HepG2 (cell line): ENCODE measurements around the gene ZKSCAN2. TPM values are rescaled to one million over a fixed set of nuclear protein-coding genes. Genes with fewer than 3 reads are reported as not detected.

Experiments used
- ATAC-seq: fragments of 200-7000 bp; cut with Tn5 transposase; 3 replicates; pipeline ENCODE4 v1.9.1; 2020; ENCODE audit warnings: mild to moderate bottlenecking, moderate library complexity
- BruUV-seq: library from RNA; stranded (reverse); fragments of 400-500 nt; replicated peaks from 2 replicates; lab custom pipeline; 2021; lab: Mats Ljungman, UMichigan
- CTCF ChIA-PET: fragments of 300-600 bp; formaldehyde crosslinking; extraction: SDS; loops from one replicate; lab custom pipeline; 2021; ENCODE audit warnings: low total read pairs, inconsistent platforms, low intra/inter-chr PET ratio; lab: Yijun Ruan, JAX
- POLR2A ChIA-PET: fragments of 350-600 bp; sonication (Branson Sonifier 250); formaldehyde crosslinking; loops from one replicate; lab custom pipeline; 2020; ENCODE audit warnings: antibody characterized with exemption, inconsistent platforms; lab: Yijun Ruan, JAX
- DNase-seq: peaks from one replicate; pipeline ENCODE4 v3.0.0-alpha.2; 2015; ENCODE audit warnings: low spot score
- FAIRE-seq: peaks from 3 replicates; lab custom pipeline; 2011; peaks lifted over from hg19 to GRCh38; lab: Jason Lieb, UNC
- H2AFZ ChIP-seq: one replicate; pipeline ENCODE4 v1.6.1; 2011; ENCODE audit warnings: low read length, inconsistent platforms
- H3K27ac ChIP-seq: fragments of 300-600 bp; 3 replicates; pipeline ENCODE4 v1.8.0; 2011; ENCODE audit warnings: mixed run types, mild to moderate bottlenecking, mixed read lengths, low read length, inconsistent platforms; ENCODE audit not compliant: insufficient read depth; ENCODE audit errors: extremely low read length
- H3K27me3 ChIP-seq, 2 experiments: fragments of 200-600 bp in 1 of 2; 2 replicates in 1 of 2; 3 replicates in 1 of 2; pipeline versions ENCODE4 v1.6.0 to v1.8.0; 2011; ENCODE audit warnings: low read length in 2 of 2, mild to moderate bottlenecking in 2 of 2, moderate library complexity in 2 of 2, inconsistent platforms in 1 of 2; ENCODE audit not compliant: insufficient read depth in 2 of 2, control insufficient read depth in 1 of 2
- H3K36me3 ChIP-seq, 2 experiments: fragments of 200-600 bp in 1 of 2; replicated peaks in 1 of 2; 2 replicates in 1 of 2; 3 replicates in 1 of 2; pipeline versions ENCODE4 v1.5.1 to v1.8.0; 2011; ENCODE audit warnings: low read length in 2 of 2, inconsistent platforms in 1 of 2; ENCODE audit not compliant: insufficient read depth in 2 of 2, control insufficient read depth in 1 of 2
- H3K4me1 ChIP-seq: 2 replicates; pipeline ENCODE4 v1.5.1; 2012; ENCODE audit warnings: low read length, inconsistent platforms; ENCODE audit not compliant: insufficient read depth
- H3K4me2 ChIP-seq: 2 replicates; pipeline ENCODE4 v1.6.0; 2011; ENCODE audit warnings: low read depth, low read length, inconsistent platforms
- H3K4me3 ChIP-seq, 3 experiments: fragments of 200-600 bp in 1 of 3; sonication (generic), shearing (Covaris generic) in 1 of 3; replicated peaks in 1 of 3; 2 replicates each; pipeline ENCODE4 v1.5.1; 2011 to 2016; ENCODE audit warnings: low read length in 3 of 3, inconsistent platforms in 2 of 3, low read depth in 2 of 3, mild to moderate bottlenecking in 2 of 3, control low read depth in 1 of 3, mixed read lengths in 1 of 3; ENCODE audit not compliant: insufficient read depth in 1 of 3
- H3K79me2 ChIP-seq: one replicate; pipeline ENCODE4 v1.6.1; 2011; ENCODE audit warnings: low read length, inconsistent platforms; ENCODE audit not compliant: insufficient read depth
- H3K9ac ChIP-seq: 2 replicates; pipeline ENCODE4 v1.6.0; 2011; ENCODE audit warnings: mild to moderate bottlenecking, low read depth, low read length, inconsistent platforms; ENCODE audit not compliant: insufficient read depth
- H3K9me3 ChIP-seq: 2 replicates; pipeline ENCODE4 v1.5.1; 2012; ENCODE audit warnings: mild to moderate bottlenecking, low read length
- H4K20me1 ChIP-seq: 2 replicates; pipeline ENCODE4 v1.6.0; 2011; ENCODE audit warnings: inconsistent platforms, mild to moderate bottlenecking, low read length, moderate library complexity; ENCODE audit not compliant: insufficient read depth
- AGO1 ChIP-seq: fragments of 200-400 bp; formaldehyde crosslinking; IDR thresholded peaks from 2 replicates; pipeline ENCODE4 v1.6.1; 2017; ENCODE audit warnings: mild to moderate bottlenecking, low read depth, low read length, moderate library complexity; ENCODE audit not compliant: poor library complexity, severe bottlenecking
- ARID2 ChIP-seq: sonication (generic); formaldehyde crosslinking; IDR thresholded peaks from 2 replicates; pipeline ENCODE4 v1.8.1; 2022; ENCODE audit warnings: mild to moderate bottlenecking, missing genetic modification reagents, borderline replicate concordance
- IKZF5 ChIP-seq: IDR thresholded peaks from 2 replicates; pipeline ENCODE4 v1.6.1; 2018; ENCODE audit warnings: missing genetic modification reagents, mild to moderate bottlenecking, missing compliant biosample characterization
- NCOA5 ChIP-seq: sonication (generic); formaldehyde crosslinking; IDR thresholded peaks from 2 replicates; pipeline ENCODE4 v1.4.0; 2020; ENCODE audit warnings: missing genetic modification reagents
- REPIN1 ChIP-seq: sonication (generic); formaldehyde crosslinking; IDR thresholded peaks from 2 replicates; pipeline ENCODE4 v1.8.0; 2022; ENCODE audit warnings: missing genetic modification reagents, low read depth, mild to moderate bottlenecking, borderline replicate concordance
- RFXANK ChIP-seq: IDR thresholded peaks from 2 replicates; pipeline ENCODE4 v1.6.1; 2016
- SRF ChIP-seq: IDR thresholded peaks from 2 replicates; pipeline ENCODE4 v1.6.1; 2011; ENCODE audit warnings: mild to moderate bottlenecking, low read depth, low read length, moderate library complexity
- ZNF792 ChIP-seq: IDR thresholded peaks from 2 replicates; pipeline ENCODE4 v1.6.1; 2016
- WGBS: methylation state at CpG from one replicate; pipeline ENCODE4 v1.1.6; 2017; ENCODE audit warnings: low lambda C conversion rate; 5-methylcytosine and 5-hydroxymethylcytosine counted together
- in situ Hi-C: cut with HindIII; loops from 2 replicates; pipeline ENCODE4 v1.10.0; 2017; ENCODE audit warnings: low pct_unique_long_range_greater_than_20kb; ENCODE audit not compliant: extremely low pct_ligation_motif_present
- intact Hi-C: fragments of 100-400 bp; cut with micrococcal nuclease; formaldehyde crosslinking; loops from one replicate; pipeline ENCODE4 v1.10.0; 2022; ENCODE audit not compliant: unreplicated experiment
- polyA plus RNA-seq, 8 experiments: library from polyadenylated mRNA; depleted of rRNA in 3 of 8; stranded (reverse) in 7 of 8; unstranded in 1 of 8; fragments of >200 nt; fragmentation: Illumina TruSeq in 4 of 8; extraction: Trizol in 4 of 8; gene quantifications; 2 replicates each; pipeline versions ENCODE4 v1.2.1 to v1.2.3, GENCODE V29; 2011 to 2016; ENCODE audit warnings: low read depth in 4 of 8, missing spikeins in 1 of 8, mixed read lengths in 1 of 8; ENCODE audit not compliant: insufficient read depth in 1 of 8
- total RNA-seq, 5 experiments: library from RNA; depleted of rRNA; stranded (reverse); fragments of >200 nt; fragmentation: Illumina TruSeq; extraction: Trizol; gene quantifications; 2 replicates each; pipeline ENCODE4 v1.2.3, GENCODE V29; 2016; ENCODE audit warnings: low read depth in 1 of 5
- TF ChIP-seq, protein P1 (sequence below): sonication (generic); formaldehyde crosslinking; IDR thresholded peaks from 2 replicates; pipeline ENCODE4 v1.9.0; 2022; ENCODE audit warnings: missing genetic modification reagents, mild to moderate bottlenecking, borderline replicate concordance
- TF ChIP-seq, protein P2 (sequence below): sonication (generic); formaldehyde crosslinking; IDR thresholded peaks from 2 replicates; pipeline ENCODE4 v1.8.0; 2022; ENCODE audit warnings: missing genetic modification reagents, mild to moderate bottlenecking, inconsistent platforms, borderline replicate concordance
- TF ChIP-seq, protein P3 (sequence below): sonication (generic); formaldehyde crosslinking; IDR thresholded peaks from 2 replicates; pipeline ENCODE4 v1.5.1; 2020; ENCODE audit warnings: mild to moderate bottlenecking, missing genetic modification reagents, borderline replicate concordance

The ZKSCAN2 gene
- total and polyA plus RNA-seq, 2 of the 13 experiments (the other 11 are each of a cell fraction or from before 2014, with no cell fraction given): 4.2 to 11.1 TPM

- Histone ChIP-seq H3K79me2 (no peaks in the 10 kb centered on the region), H3K27me3 (no peaks in the 10 kb centered on the region), H3K9ac (no peak overlapping the region), H3K9me3 (no peaks in the 10 kb centered on the region), H4K20me1 (no peaks in the 10 kb centered on the region), H3K4me2 (peak overlapping the region; percentile 82; the same call in 1 of the 2 replicates), H3K27ac (no peak overlapping the region), H3K4me1 (peaks cover 60% of the 10 kb centered on the region), H2AFZ (no peak overlapping the region), H3K4me3 (no peak overlapping the region; a peak in 1 of 6 replicates), H3K36me3 (no peaks in the 10 kb centered on the region)
- in situ Hi-C loops: loop anchor here (5.0 kb wide), 2 partner anchors 83 to 168 kb away; no protein-coding TSS in a partner anchor
- no peak for FAIRE-seq
- no peak for DNase-seq
- ChIA-PET CTCF (interaction anchor here (0.6 to 2.2 kb wide), 6 partner anchors 53 to 1060 kb away, joined by 3 to 48 read pairs (median 3); no protein-coding TSS in a partner anchor), POLR2A (interaction anchor here (0.7 to 1.4 kb wide), 7 partner anchors 11 to 176 kb away, joined by 3 to 13 read pairs (median 3); no protein-coding TSS in a partner anchor)
- BruUV-seq: no TSS peak
- ATAC-seq: no peak
- WGBS: 75% methylated on average over 7 of the region's 7 CpGs
- intact Hi-C loops: loop anchor here (1.0 to 2.0 kb wide), 3 partner anchors 48 to 170 kb away; no protein-coding TSS in a partner anchor
- TF ChIP-seq RFXANK (CRISPR knock-in tag) (no peak), AGO1 (no peak), ARID2 (CRISPR knock-in tag) (no peak), IKZF5 (CRISPR knock-in tag) (0 out of 2 replicates have a peak, but pooled peaks have one; percentile 8), REPIN1 (no peak), NCOA5 (no peak), ZNF792 (CRISPR knock-in tag) (no peak), SRF (no peak)
- TF ChIP-seq, protein P1, sequence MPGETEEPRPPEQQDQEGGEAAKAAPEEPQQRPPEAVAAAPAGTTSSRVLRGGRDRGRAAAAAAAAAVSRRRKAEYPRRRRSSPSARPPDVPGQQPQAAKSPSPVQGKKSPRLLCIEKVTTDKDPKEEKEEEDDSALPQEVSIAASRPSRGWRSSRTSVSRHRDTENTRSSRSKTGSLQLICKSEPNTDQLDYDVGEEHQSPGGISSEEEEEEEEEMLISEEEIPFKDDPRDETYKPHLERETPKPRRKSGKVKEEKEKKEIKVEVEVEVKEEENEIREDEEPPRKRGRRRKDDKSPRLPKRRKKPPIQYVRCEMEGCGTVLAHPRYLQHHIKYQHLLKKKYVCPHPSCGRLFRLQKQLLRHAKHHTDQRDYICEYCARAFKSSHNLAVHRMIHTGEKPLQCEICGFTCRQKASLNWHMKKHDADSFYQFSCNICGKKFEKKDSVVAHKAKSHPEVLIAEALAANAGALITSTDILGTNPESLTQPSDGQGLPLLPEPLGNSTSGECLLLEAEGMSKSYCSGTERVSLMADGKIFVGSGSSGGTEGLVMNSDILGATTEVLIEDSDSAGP: 0 out of 2 replicates have a peak, but pooled peaks have one; percentile 18
- TF ChIP-seq, protein P2, sequence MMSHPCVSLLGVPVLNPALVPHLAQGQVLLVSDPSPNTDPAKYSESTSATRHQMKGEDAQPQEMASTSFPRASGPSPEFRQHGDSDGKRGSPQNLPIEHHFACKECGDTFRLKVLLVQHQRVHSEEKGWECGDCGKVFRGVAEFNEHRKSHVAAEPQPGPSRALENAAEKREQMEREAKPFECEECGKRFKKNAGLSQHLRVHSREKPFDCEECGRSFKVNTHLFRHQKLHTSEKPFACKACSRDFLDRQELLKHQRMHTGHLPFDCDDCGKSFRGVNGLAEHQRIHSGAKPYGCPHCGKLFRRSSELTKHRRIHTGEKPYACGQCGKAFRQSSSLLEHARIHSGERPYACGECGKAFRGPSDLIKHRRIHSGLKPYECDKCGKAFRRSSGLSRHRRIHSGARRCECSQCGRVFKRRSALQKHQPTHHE (CRISPR knock-in tag): no peak
- TF ChIP-seq, protein P3, sequence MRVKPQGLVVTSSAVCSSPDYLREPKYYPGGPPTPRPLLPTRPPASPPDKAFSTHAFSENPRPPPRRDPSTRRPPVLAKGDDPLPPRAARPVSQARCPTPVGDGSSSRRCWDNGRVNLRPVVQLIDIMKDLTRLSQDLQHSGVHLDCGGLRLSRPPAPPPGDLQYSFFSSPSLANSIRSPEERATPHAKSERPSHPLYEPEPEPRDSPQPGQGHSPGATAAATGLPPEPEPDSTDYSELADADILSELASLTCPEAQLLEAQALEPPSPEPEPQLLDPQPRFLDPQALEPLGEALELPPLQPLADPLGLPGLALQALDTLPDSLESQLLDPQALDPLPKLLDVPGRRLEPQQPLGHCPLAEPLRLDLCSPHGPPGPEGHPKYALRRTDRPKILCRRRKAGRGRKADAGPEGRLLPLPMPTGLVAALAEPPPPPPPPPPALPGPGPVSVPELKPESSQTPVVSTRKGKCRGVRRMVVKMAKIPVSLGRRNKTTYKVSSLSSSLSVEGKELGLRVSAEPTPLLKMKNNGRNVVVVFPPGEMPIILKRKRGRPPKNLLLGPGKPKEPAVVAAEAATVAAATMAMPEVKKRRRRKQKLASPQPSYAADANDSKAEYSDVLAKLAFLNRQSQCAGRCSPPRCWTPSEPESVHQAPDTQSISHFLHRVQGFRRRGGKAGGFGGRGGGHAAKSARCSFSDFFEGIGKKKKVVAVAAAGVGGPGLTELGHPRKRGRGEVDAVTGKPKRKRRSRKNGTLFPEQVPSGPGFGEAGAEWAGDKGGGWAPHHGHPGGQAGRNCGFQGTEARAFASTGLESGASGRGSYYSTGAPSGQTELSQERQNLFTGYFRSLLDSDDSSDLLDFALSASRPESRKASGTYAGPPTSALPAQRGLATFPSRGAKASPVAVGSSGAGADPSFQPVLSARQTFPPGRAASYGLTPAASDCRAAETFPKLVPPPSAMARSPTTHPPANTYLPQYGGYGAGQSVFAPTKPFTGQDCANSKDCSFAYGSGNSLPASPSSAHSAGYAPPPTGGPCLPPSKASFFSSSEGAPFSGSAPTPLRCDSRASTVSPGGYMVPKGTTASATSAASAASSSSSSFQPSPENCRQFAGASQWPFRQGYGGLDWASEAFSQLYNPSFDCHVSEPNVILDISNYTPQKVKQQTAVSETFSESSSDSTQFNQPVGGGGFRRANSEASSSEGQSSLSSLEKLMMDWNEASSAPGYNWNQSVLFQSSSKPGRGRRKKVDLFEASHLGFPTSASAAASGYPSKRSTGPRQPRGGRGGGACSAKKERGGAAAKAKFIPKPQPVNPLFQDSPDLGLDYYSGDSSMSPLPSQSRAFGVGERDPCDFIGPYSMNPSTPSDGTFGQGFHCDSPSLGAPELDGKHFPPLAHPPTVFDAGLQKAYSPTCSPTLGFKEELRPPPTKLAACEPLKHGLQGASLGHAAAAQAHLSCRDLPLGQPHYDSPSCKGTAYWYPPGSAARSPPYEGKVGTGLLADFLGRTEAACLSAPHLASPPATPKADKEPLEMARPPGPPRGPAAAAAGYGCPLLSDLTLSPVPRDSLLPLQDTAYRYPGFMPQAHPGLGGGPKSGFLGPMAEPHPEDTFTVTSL (CRISPR knock-in tag): no peak
Measured at GRCh38 chr16:25224731-25225319, 32.8 kb downstream of the ZKSCAN2 start.
